GM21390 (cell line): ENCODE data around the gene AKAP5.

Experiments used
- ATAC-seq: cut with Tn5 transposase; IDR thresholded peaks from one replicate; pipeline ENCODE4 v1.9.1; 2021; ENCODE audit not compliant: unreplicated experiment

AKAP5 gene

DNA sequence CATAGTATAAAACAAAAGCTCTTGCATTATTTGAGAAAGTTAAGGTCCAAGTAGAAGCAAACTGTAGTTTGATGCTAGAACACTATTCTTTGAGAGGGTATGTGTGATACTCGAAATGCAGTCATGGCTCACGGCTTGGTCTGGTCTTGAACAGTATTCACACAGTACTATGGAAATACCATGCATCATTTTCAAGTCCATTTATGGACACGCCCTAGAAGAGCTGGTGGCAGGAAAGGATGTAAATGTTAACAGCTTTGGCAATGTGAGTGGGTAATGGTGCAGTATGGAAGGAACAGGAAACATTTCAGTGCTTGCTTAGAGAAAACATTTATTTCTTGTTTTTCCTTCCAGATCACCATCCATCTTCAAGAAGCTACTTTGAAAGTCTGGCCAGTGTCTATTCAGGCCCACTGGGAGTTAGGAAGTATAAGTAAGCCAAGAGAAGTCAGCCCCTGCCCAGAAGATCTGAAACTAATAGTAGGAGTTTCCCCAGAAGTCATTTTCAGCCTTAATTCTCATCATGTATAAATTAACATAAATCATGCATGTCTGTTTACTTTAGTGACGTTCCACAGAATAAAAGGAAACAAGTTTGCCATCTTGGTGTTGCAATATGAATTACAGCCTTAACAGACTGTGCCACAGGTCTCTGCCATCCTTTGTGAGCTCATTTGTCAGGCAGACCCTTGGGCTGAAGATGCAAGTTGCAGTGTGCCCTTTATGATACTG, 5.7 kb upstream of the AKAP5 start:
- no peak for ATAC-seq

DNA sequence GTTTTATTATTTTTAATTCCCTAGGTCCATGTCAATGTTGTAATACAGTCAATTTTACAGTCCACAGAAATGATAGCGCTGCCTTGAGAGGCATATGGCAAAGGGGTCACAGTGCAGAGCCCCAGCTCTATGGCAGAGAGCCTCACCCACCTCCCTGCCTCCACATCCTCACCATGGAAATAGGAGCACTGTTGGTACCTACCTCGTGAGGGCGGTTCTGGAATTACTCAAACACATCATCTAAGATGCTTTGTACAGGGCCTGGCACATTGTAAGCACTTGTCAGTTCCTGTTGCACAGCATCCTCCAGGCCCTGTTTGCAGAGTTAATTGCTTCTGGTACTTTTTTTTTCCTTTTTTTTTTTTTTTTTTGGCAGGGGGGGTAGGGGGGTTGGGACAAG, 4.1 kb upstream of the AKAP5 start:
- no peak for ATAC-seq

GRCh38 chr14:64463195-64463594, 2.1 kb upstream of the AKAP5 start:
- ATAC-seq = no peak

- no peak for ATAC-seq
Measured at GRCh38 chr14:64463873-64464272, 1.4 kb upstream of the AKAP5 start.

GRCh38 chr14:64464651-64465050, 648 bp upstream of the AKAP5 start:
- no peak for ATAC-seq

GRCh38 chr14:64465831-64466554, 694 bp downstream of the AKAP5 start:
- no peak for ATAC-seq

DNA sequence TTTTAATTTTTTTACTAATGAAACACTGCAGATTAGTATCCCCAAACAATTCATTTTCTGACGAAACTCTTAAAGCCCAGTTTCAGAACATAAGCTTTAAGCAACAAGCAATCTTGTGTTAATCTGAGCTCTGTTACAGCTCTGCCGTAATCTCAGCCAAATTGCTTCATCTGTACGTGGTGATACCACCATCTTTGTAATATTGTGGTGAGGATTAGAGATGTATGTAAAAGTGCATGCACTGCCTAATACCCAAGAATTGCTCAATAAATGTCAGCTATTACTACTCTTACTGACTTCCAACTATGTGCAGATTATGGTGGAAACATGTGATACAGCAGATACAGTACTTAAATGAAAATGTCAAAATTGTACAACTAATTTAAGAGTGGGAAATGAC, 1.8 kb downstream of the AKAP5 start:
- no peak for ATAC-seq

DNA sequence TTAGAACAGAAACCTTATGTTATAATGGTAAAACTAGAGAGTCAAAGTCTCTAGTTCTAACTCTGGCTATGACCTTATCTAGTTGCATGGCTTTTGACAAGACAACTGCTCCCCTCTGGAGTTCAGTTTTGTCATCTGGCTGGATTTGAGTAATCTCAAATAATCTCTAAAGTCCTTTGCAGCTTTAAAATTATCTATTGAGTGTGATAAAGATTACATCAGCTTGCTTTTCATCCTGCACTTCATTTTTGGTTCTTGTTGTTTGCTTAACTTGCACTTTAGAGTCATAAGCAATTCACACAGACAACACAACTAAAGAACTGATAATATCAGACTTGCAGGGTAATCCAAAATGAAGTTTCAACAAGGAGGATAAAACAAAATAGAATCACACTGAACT, 2.3 kb downstream of the AKAP5 start:
- ATAC-seq = no peak

- no peak for ATAC-seq
Measured at GRCh38 chr14:64468451-64468850, 3.2 kb downstream of the AKAP5 start.

- ATAC-seq = no peak
Measured at GRCh38 chr14:64474041-64474440, 8.7 kb downstream of the AKAP5 start.

DNA sequence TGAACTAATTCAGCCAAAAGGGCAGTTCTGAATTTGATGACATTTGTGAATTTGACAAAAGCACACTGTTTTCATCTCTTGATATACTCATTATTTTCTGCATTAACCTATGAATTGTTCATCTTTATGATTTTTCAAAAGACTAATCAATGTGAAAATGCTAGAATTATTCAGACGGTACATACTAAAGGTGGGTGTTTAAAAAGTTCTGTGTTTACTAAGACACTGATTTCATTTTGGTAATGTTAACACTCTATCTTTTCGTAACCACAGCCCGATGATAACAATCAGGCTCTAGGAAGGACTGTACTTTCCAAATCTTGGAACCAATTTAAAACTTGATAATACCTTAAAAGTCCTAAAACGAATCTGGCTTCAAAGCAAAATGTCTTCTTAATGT, 9.4 kb downstream of the AKAP5 start:
- ATAC-seq = no peak

- ATAC-seq = no peak
Measured at GRCh38 chr14:64475585-64476273, 10.4 kb downstream of the AKAP5 start.

DNA sequence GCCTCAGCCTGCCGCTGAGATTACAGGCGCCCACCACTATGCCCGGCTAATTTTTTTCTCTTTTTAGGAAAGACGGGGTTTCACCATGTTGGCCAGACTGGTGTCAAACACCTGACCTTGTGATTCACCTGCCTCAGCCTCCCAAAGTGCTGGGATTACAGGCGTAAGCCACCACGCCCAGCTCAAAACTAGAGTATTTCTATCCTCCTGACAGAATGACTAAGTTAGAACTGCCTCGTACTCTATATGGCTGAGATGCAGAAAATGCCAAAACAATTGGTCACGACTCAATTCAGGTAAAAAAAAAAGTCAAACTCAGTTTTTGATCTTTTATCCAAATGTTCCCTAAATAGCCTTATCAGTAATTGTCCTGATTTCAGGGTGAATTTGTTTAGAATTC, 11.1 kb downstream of the AKAP5 start:
- ATAC-seq = no peak

- no peak for ATAC-seq
Measured at GRCh38 chr14:64478634-64479250, 13.4 kb downstream of the AKAP5 start.

- ATAC-seq = no peak
Measured at GRCh38 chr14:64488590-64489099, 23.3 kb downstream of the AKAP5 start.

- ATAC-seq = no peak
Measured at GRCh38 chr14:64491637-64492036, 26.3 kb downstream of the AKAP5 start.

- no peak for ATAC-seq
Measured at GRCh38 chr14:64493455-64493854, 28.2 kb downstream of the AKAP5 start.

GRCh38 chr14:64495252-64495651, 30.0 kb downstream of the AKAP5 start:
- no peak for ATAC-seq

- no peak for ATAC-seq
Measured at GRCh38 chr14:64496764-64497163, 31.5 kb downstream of the AKAP5 start.

GRCh38 chr14:64500088-64500487, 34.8 kb downstream of the AKAP5 start:
- no peak for ATAC-seq

DNA sequence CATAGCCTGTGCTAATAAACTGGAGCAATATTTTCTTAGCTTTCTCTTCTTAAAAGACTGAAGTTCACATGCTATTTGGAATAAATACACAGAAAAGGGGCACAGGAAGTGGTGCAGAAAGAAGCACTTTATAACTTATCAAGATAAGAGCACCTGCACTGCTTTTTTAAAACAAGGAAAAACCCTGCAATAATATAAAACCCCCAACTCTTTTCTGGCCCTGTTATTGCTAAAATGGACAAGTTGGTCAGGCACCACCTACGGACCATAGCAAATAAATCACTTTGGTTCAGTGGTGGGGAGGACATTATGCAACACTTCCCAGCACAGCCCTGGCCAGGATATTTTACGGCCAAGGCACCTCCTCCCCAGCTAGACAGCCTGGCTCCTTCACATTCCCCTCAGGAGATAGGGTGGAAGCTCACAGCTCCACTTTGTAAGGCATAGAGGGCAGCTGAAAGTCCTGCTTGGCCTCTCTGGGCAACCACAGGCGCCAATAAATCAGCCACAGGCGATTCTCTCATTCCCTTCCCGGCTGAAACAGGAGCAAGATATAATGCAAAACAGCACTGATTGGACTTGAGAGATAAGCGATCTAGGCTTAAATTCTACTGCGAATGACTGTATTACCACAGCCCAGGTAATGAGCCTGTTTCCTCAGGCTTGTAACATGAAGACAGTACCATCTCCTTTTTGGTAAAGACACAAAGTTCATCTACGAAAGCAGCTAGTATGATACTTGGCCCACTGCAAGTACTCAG, 36.3 kb downstream of the AKAP5 start:
- no peak for ATAC-seq
